HG03571 (cell line): ENCODE results near the gene BLID.

Source experiments
- ATAC-seq: cut with Tn5 transposase; IDR thresholded peaks from one replicate; pipeline ENCODE4 v1.9.1; 2021; ENCODE audit not compliant: unreplicated experiment

The BLID gene

GRCh38 chr11:122140500-122140899, 24.5 kb upstream of the BLID start:
- no peak for ATAC-seq

GRCh38 chr11:122139595-122139866, 23.5 kb upstream of the BLID start:
- ATAC-seq, result no peak

GRCh38 chr11:122138744-122139594, 23.0 kb upstream of the BLID start:
- ATAC-seq, result no peak

GRCh38 chr11:122137078-122137793, 21.2 kb upstream of the BLID start:
- ATAC-seq, result no peak

GRCh38 chr11:122131126-122131525, 15.1 kb upstream of the BLID start:
- no peak for ATAC-seq

GRCh38 chr11:122128146-122128545, 12.1 kb upstream of the BLID start:
- no peak for ATAC-seq

GRCh38 chr11:122127020-122127419, 11.0 kb upstream of the BLID start:
- no peak for ATAC-seq

GRCh38 chr11:122126024-122126688, 10.1 kb upstream of the BLID start:
- ATAC-seq, result no peak

- no peak for ATAC-seq
Observed at GRCh38 chr11:122123263-122123929, 7.4 kb upstream of the BLID start.

- no peak for ATAC-seq
Observed at GRCh38 chr11:122122179-122122578, 6.2 kb upstream of the BLID start.

GRCh38 chr11:122120096-122120495, 4.1 kb upstream of the BLID start:
- no peak for ATAC-seq

- no peak for ATAC-seq
Observed at GRCh38 chr11:122116591-122116990, 576 bp upstream of the BLID start.

GRCh38 chr11:122114976-122115375, 1.0 kb downstream of the BLID start:
- ATAC-seq, result no peak

GRCh38 chr11:122113836-122114825, 1.9 kb downstream of the BLID start:
- no peak for ATAC-seq

GRCh38 chr11:122112470-122113365, 3.3 kb downstream of the BLID start:
- no peak for ATAC-seq

- no peak for ATAC-seq
Observed at GRCh38 chr11:122109932-122110331, 6.1 kb downstream of the BLID start.

- ATAC-seq, result no peak
Observed at GRCh38 chr11:122108828-122109227, 7.2 kb downstream of the BLID start.

GRCh38 chr11:122108192-122108799, 7.7 kb downstream of the BLID start:
- ATAC-seq, result no peak

- no peak for ATAC-seq
Observed at GRCh38 chr11:122107566-122107965, 8.4 kb downstream of the BLID start.
